CD4-positive, alpha-beta T cell (primary cell): ENCODE results near the gene NRG4. TPM values are rescaled to one million over a fixed set of nuclear protein-coding genes. Genes with fewer than 3 reads are reported as not detected.

Source experiments
- ATAC-seq: fragments of 200-7000 bp; cut with Tn5 transposase; one replicate; pipeline ENCODE4 v1.10.0; 2022; ENCODE audit warnings: mild to moderate bottlenecking; ENCODE audit not compliant: poor library complexity
- CTCF ChIA-PET: fragments of 350-600 bp; sonication (Branson Sonifier 250); formaldehyde crosslinking; loops from one replicate; lab custom pipeline; 2021; ENCODE audit warnings: antibody characterized with exemption, inconsistent platforms; lab: Charles Lee
- POLR2A ChIA-PET: fragments of 350-600 bp; sonication (Branson Sonifier 250); formaldehyde crosslinking; loops from one replicate; lab custom pipeline; 2021; ENCODE audit warnings: antibody characterized with exemption, inconsistent platforms; lab: Charles Lee
- DNase-seq, 14 experiments: peaks; one replicate each; pipeline ENCODE4 v3.0.0-alpha.2; 2013 to 2020; ENCODE audit warnings: mixed read lengths in 2 of 14
- H3K27ac ChIP-seq, 2 donors: one replicate each; pipeline versions ENCODE4 v1.5.1 to v1.7.0; 2013; ENCODE audit warnings: low read length in 2 of 2, low read depth in 1 of 2, mild to moderate bottlenecking in 1 of 2
- H3K27me3 ChIP-seq, 2 experiments: 1 replicate in 1 of 2; 2 replicates in 1 of 2; pipeline versions ENCODE4 v1.6.1 to v1.7.0; 2013; ENCODE audit warnings: low read length in 2 of 2, control low read depth in 1 of 2, mild to moderate bottlenecking in 1 of 2, moderate library complexity in 1 of 2; ENCODE audit not compliant: insufficient read depth in 2 of 2, control insufficient read depth in 1 of 2
- H3K36me3 ChIP-seq: one replicate; pipeline ENCODE4 v1.6.1; 2013; ENCODE audit warnings: low read length, control low read depth; ENCODE audit not compliant: insufficient read depth
- H3K4me1 ChIP-seq: one replicate; pipeline ENCODE4 v1.6.1; 2013; ENCODE audit warnings: low read length, control low read depth; ENCODE audit not compliant: insufficient read depth
- H3K4me3 ChIP-seq: one replicate; pipeline ENCODE4 v1.5.1; 2013; ENCODE audit warnings: mild to moderate bottlenecking, low read length, moderate library complexity
- H3K9me3 ChIP-seq, 2 experiments: 1 replicate in 1 of 2; 2 replicates in 1 of 2; pipeline versions ENCODE4 v1.6.1 to v1.7.0; 2013; ENCODE audit warnings: low read length in 2 of 2, mild to moderate bottlenecking in 2 of 2, control low read depth in 1 of 2, moderate library complexity in 1 of 2; ENCODE audit not compliant: control insufficient read depth in 1 of 2, insufficient read depth in 1 of 2
- H3K27ac Mint-ChIP-seq: one replicate; pipeline ENCODE4 v1.8.0; 2020; ENCODE audit warnings: mixed read lengths
- H3K27me3 Mint-ChIP-seq: one replicate; pipeline ENCODE4 v1.8.0; 2021; ENCODE audit warnings: mixed read lengths
- H3K36me3 Mint-ChIP-seq: one replicate; pipeline ENCODE4 v1.8.0; 2021; ENCODE audit warnings: low read depth, mixed read lengths
- H3K4me1 Mint-ChIP-seq: one replicate; pipeline ENCODE4 v1.8.0; 2021; ENCODE audit warnings: low read depth, mixed read lengths
- H3K4me3 Mint-ChIP-seq: one replicate; pipeline ENCODE4 v1.8.0; 2020; ENCODE audit warnings: mild to moderate bottlenecking, mixed read lengths
- H3K9me3 Mint-ChIP-seq: one replicate; pipeline ENCODE4 v1.8.0; 2020; ENCODE audit warnings: mixed read lengths
- CTCF ChIP-seq: fragments of 200-600 bp; IDR thresholded peaks from one replicate; pipeline ENCODE4 v1.8.0; 2022; ENCODE audit warnings: antibody characterized with exemption, mild to moderate bottlenecking
- intact Hi-C, 2 experiments: fragments of 100-400 bp; cut with DNase I in 1 of 2; cut with micrococcal nuclease in 1 of 2; formaldehyde crosslinking; loops; one replicate each; pipeline versions ENCODE4 v1.15.1 to v1.9.0; 2023 to 2025; cut with DNase I, micrococcal nuclease
- total RNA-seq, 174 experiments: library from RNA in 2 of 174; stranded (reverse) in 2 of 174; gene quantifications; one replicate each; pipeline ENCODE4 v1.2.3 and lab custom pipeline; 2021 to 2026

Gene NRG4
- total RNA-seq, 2 experiments from 2014 or later, result not detected

- ChIA-PET POLR2A (no interaction called here), CTCF (interaction anchor here (1.4 kb wide), 1 partner anchor 10 kb away, joined by 6 read pairs; no protein-coding TSS in a partner anchor)
- Mint-ChIP-seq H3K4me3 (no peak overlapping the region), H3K27me3 (peaks cover 17% of the 10 kb centered on the region), H3K4me1 (no peaks in the 10 kb centered on the region), H3K36me3 (peaks cover 4% of the 10 kb centered on the region), H3K9me3 (peaks cover 9% of the 10 kb centered on the region), H3K27ac (no peak overlapping the region)
- no peak overlapping the region for H3K4me3 ChIP-seq
- no peaks in the 10 kb centered on the region for H3K9me3 ChIP-seq
- H3K27me3 ChIP-seq, result no peaks in the 10 kb centered on the region
- ATAC-seq (no peak), DNase-seq (no peak)
- no peak for TF ChIP-seq CTCF
- intact Hi-C loops, result no loop called here
- H3K27ac ChIP-seq, result no peak overlapping the region
- H3K36me3 ChIP-seq, result no peaks in the 10 kb centered on the region
- no peaks in the 10 kb centered on the region for H3K4me1 ChIP-seq
Observed at GRCh38 chr15:75943246-75943645, 69.0 kb downstream of the NRG4 start.

- Histone ChIP-seq H3K9me3 (no peaks in the 10 kb centered on the region), H3K27ac (no peak overlapping the region), H3K4me3 (no peak overlapping the region), H3K36me3 (no peaks in the 10 kb centered on the region), H3K4me1 (no peaks in the 10 kb centered on the region), H3K27me3 (no peaks in the 10 kb centered on the region)
- Mint-ChIP-seq H3K4me1 (no peaks in the 10 kb centered on the region), H3K27ac (no peak overlapping the region), H3K4me3 (no peak overlapping the region), H3K9me3 (peaks cover 9% of the 10 kb centered on the region), H3K36me3 (peaks cover 12% of the 10 kb centered on the region), H3K27me3 (peaks cover 11% of the 10 kb centered on the region)
- no peak for TF ChIP-seq CTCF
- DNase-seq, result no peak
- intact Hi-C loops, result no loop called here
- ATAC-seq, result no peak
- POLR2A ChIA-PET, result no interaction called here
- CTCF ChIA-PET, result interaction anchor here (0.6 to 1.4 kb wide), 2 partner anchors 9 to 119 kb away, joined by 3 to 6 read pairs; no protein-coding TSS in a partner anchor
Observed at GRCh38 chr15:75942464-75942863, 69.8 kb downstream of the NRG4 start.

GRCh38 chr15:75930866-75931265 lies 81.4 kb downstream of the NRG4 start:
- Histone ChIP-seq H3K27ac (no peak overlapping the region), H3K36me3 (peaks cover 59% of the 10 kb centered on the region), H3K9me3 (no peaks in the 10 kb centered on the region), H3K27me3 (no peaks in the 10 kb centered on the region), H3K4me1 (no peaks in the 10 kb centered on the region), H3K4me3 (no peak overlapping the region)
- DNase-seq, result no peak
- no peak overlapping the region for H3K27ac Mint-ChIP-seq
- H3K9me3 Mint-ChIP-seq, result no peaks in the 10 kb centered on the region
- no peaks in the 10 kb centered on the region for H3K27me3 Mint-ChIP-seq
- no peak for ATAC-seq
- H3K36me3 Mint-ChIP-seq, result peaks cover 82% of the 10 kb centered on the region
- POLR2A ChIA-PET, result no interaction called here
- no peak for TF ChIP-seq CTCF
- H3K4me1 Mint-ChIP-seq, result peaks cover 37% of the 10 kb centered on the region
- CTCF ChIA-PET, result no interaction called here
- no peak overlapping the region for H3K4me3 Mint-ChIP-seq
- intact Hi-C loops, result no loop called here
